ENCODE results near the gene FAAH.
A peak's percentile ranks its signal among the peaks of the same experiment; 100 is the strongest.

Gene FAAH

DNA sequence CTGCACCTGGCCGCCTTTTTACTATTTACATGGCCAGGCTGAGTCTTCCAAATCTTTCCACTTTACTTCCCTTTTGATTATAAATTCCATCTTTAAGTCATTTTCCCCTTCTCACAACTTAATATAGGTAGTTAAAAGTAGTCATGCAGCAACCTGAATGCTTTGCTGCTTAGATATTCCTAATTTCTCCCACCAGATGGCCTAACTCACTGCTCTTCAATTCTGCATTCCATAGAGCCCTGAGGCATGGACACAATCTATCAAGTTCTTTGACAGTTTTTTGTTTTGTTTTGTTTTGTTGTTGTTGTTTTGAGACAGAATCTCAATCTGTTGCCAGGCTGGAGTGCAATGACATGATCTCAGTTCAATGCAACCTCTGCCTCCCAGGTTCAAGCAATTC is 21.7 kb upstream of the FAAH start:
- peak overlapping the region; percentile 51 for H3K27ac Mint-ChIP-seq
- H3K4me3 Mint-ChIP-seq: no peak overlapping the region
- peaks cover 34% of the 10 kb centered on the region for H3K36me3 Mint-ChIP-seq (ENCODE audit: low read depth)
- intact Hi-C loops (cut with micrococcal nuclease): no loop called here
- peaks cover 45% of the 10 kb centered on the region for H3K4me1 Mint-ChIP-seq (ENCODE audit: low read depth)
- no peaks in the 10 kb centered on the region for H3K27me3 Mint-ChIP-seq
- no peaks in the 10 kb centered on the region for H3K9me3 Mint-ChIP-seq

DNA sequence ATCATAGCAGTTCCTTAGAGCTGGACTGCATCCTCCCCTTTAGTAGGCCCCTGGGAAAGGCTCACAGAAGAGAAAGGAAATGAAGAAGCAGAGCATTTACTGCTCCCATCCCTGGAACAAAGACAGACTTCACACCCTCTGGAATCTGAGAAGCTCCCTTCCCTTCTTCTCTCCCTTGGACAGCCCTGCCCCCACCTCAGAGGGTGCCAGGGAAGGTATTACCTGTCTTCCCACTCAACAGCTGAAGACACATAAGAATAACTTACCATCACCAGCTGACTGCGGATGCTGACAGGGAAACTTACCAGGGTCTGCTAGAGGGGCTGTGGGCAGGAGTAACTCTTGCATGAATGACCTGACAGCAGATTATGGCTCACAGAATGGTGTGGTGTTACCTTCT is 14.1 kb upstream of the FAAH start:
- Mint-ChIP-seq H3K36me3 (ENCODE audit: low read depth) (peaks cover 19% of the 10 kb centered on the region), H3K4me3 (no peak overlapping the region), H3K4me1 (ENCODE audit: low read depth) (no peaks in the 10 kb centered on the region), H3K9me3 (peaks cover 20% of the 10 kb centered on the region), H3K27me3 (peaks cover 2% of the 10 kb centered on the region), H3K27ac (no peak overlapping the region)
- intact Hi-C loops (cut with micrococcal nuclease): no loop called here

DNA sequence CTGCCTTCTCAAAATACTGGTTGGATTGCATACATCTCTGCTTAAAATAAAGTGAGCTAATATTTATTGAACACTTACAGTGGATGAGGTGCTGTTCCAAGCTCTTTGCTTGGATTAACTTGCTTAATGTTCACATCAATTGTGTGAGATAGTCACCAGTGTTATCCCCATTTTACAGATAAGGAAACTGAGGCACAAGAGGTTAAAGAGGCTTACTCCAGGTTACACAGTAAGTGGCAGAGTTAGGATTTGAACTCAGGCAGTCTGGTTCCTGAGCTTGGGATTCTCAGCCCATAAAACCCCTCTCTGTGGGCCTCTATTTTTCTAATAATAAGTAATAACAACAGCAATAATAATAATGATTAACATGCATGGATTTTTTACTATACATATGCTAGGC is 13.6 kb upstream of the FAAH start:
- intact Hi-C loops (cut with micrococcal nuclease): no loop called here
- no peak overlapping the region for H3K27ac Mint-ChIP-seq
- H3K36me3 Mint-ChIP-seq (ENCODE audit: low read depth): peaks cover 20% of the 10 kb centered on the region
- H3K27me3 Mint-ChIP-seq: peaks cover 2% of the 10 kb centered on the region
- H3K4me1 Mint-ChIP-seq (ENCODE audit: low read depth): no peaks in the 10 kb centered on the region
- peaks cover 20% of the 10 kb centered on the region for H3K9me3 Mint-ChIP-seq
- no peak overlapping the region for H3K4me3 Mint-ChIP-seq

DNA sequence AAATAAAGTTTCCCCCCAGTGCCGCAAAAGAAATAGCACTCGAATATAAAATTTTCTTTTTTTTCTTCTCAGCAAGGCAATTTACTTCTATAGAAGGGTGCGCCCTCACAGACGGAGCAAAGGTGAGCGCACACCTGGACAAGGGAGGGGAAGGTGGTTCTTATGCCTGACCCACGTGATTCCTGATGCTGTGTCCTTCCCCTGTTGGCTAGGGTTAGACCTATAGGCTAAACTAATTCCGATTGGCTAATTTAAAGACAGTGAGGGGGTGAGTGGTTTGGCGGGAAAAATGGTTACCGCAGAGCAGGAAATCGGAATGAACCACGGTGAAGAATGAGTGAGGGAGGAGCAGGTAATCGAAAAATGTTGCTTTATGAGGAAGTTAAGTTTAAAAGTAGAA is 607 bp upstream of the FAAH start:
- H3K4me1 Mint-ChIP-seq (ENCODE audit: low read depth): peaks cover 26% of the 10 kb centered on the region
- intact Hi-C loops (cut with micrococcal nuclease): no loop called here

DNA sequence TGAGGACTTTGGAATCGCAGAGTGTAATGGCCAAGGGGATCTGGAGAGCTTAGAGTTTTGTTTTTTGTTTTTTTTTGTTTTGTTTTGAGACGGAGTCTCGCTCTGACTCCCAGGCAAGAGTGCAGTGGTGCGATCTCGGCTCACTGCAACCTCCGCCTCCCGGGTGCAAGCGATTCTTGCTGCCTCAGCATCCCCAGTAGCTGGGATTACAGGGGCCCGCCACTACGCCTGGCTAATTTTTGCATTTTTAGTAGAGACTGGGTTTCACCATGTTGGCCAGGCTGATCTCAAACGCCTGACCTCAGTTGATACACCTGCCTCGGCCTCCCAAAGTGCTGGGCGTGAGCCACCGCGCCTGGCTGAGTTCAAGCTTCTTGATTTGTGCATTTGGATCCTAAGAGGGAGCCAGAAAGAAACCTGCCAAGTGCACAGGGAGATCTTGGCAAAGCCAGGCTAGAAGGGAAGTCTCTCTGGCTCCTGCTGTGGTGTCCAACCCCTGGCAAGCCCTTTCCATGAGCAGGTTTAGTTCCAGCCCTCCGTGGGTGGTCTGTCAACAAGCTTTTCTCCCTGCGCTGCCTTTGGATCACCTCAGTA is 852 bp downstream of the FAAH start:
- Mint-ChIP-seq H3K4me3 (peak overlapping the region; percentile 82), H3K27ac (peak overlapping the region; percentile 31), H3K27me3 (peaks cover 17% of the 10 kb centered on the region), H3K9me3 (peaks cover 19% of the 10 kb centered on the region), H3K4me1 (ENCODE audit: low read depth) (peaks cover 33% of the 10 kb centered on the region), H3K36me3 (ENCODE audit: low read depth) (peaks cover 14% of the 10 kb centered on the region)
- intact Hi-C loops (cut with micrococcal nuclease): loop anchor here (1.0 kb wide), 1 partner anchor 7 kb away; no protein-coding TSS in a partner anchor

More for the DNA sequence above, 607 bp upstream of the FAAH start:
- Mint-ChIP-seq H3K36me3 (ENCODE audit: low read depth) (peaks cover 14% of the 10 kb centered on the region), H3K4me3 (peak overlapping the region; percentile 82), H3K27me3 (peaks cover 17% of the 10 kb centered on the region), H3K27ac (no peak overlapping the region), H3K9me3 (peaks cover 19% of the 10 kb centered on the region)

DNA sequence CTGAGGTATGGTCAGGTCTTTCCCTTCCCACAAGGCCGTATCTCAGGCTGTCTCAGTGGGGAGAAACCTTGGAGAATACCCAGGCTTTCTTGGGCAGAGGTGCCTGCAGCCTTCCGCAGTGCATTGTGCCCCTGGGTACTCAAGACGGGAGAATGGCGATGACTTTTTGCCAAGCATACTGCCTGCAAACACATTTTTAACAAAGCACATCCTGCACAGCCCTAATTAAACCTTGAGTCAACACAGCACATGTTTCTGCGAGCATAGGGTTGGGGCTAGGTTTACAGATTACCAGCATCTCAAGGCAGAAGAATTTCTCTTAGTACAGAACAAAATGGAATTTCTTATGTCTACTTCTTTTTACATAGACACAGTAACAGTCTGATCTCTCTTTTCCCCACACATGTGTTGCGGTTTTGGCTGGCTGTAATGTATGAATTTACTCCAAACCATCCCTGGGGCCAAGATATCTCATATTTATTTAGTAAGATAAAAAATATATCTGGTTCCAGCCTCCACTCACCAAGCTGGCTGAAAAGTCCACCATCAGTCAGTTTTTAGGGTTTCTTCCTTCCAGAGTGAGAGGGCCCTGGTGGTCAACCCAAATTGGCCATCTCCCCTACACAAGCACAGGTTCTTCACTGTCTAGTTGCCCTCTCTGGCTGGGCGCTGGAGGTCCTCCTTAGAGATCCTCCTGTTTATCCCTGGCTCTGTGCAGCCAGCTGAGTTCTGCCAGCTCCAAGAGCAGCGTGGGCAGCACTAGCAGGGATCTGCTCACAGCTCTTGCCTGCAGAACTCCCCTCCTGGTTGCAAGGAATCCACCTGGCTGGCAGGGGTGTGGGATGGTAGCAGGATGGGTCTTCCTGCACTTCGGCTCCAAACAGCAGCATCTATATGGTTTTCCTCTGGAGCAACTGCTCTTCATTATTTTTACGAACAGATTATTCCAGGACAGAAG is 2.6 kb downstream of the FAAH start:
- Mint-ChIP-seq H3K27me3 (peaks cover 19% of the 10 kb centered on the region), H3K4me3 (no peak overlapping the region), H3K36me3 (ENCODE audit: low read depth) (peaks cover 14% of the 10 kb centered on the region), H3K4me1 (ENCODE audit: low read depth) (peaks cover 46% of the 10 kb centered on the region), H3K9me3 (peaks cover 19% of the 10 kb centered on the region), H3K27ac (no peak overlapping the region)
- intact Hi-C loops (cut with micrococcal nuclease): no loop called here

DNA sequence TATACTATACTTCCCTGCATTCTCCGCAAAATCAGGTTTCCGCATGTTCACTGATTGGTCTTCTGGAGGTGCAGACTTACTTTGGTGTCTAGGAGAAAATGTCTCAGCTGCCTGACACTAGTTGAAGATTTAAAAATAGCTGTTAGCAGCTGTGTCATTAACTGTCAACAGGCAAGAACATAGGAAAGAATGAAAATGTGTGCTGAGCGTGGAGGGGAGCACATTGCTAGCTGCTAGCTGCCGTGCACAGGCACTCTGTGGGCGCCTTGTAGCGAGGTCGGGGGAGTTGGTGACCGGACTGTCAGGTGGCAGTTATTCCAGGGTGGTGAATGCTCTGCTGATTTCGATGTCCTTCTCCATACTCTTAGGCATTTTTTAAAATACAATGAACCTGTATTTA is 5.2 kb downstream of the FAAH start:
- intact Hi-C loops (cut with micrococcal nuclease): no loop called here
- peaks cover 5% of the 10 kb centered on the region for H3K36me3 Mint-ChIP-seq (ENCODE audit: low read depth)
- no peaks in the 10 kb centered on the region for H3K9me3 Mint-ChIP-seq
- peaks cover 62% of the 10 kb centered on the region for H3K4me1 Mint-ChIP-seq (ENCODE audit: low read depth)
- H3K27me3 Mint-ChIP-seq: peaks cover 13% of the 10 kb centered on the region
- H3K27ac Mint-ChIP-seq: no peak overlapping the region
- H3K4me3 Mint-ChIP-seq: no peak overlapping the region

DNA sequence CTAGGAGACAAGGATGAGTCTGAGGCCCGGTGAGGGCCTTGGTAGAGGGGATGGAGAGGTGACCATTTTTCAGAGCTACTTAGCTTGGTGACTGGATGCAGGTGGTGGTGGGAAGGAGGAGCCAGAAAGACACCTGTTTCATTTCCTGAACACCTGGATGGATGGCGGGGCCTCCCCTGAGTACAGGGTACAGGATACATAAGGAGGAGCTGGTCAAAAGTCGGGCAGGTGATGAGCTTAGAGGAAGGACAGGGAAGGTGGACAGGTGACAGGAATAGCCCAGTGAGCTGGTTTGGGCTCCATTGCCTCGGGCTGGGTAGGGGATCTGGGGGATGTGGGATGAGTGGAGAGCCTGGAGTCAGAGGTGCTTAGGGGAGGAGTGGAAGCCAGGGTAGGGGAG is 6.3 kb downstream of the FAAH start:
- Mint-ChIP-seq H3K4me1 (ENCODE audit: low read depth) (peaks cover 61% of the 10 kb centered on the region), H3K27me3 (peaks cover 3% of the 10 kb centered on the region), H3K4me3 (no peak overlapping the region), H3K36me3 (ENCODE audit: low read depth) (peaks cover 5% of the 10 kb centered on the region), H3K27ac (peak overlapping the region; percentile 14), H3K9me3 (no peaks in the 10 kb centered on the region)
- intact Hi-C loops (cut with micrococcal nuclease): no loop called here

DNA sequence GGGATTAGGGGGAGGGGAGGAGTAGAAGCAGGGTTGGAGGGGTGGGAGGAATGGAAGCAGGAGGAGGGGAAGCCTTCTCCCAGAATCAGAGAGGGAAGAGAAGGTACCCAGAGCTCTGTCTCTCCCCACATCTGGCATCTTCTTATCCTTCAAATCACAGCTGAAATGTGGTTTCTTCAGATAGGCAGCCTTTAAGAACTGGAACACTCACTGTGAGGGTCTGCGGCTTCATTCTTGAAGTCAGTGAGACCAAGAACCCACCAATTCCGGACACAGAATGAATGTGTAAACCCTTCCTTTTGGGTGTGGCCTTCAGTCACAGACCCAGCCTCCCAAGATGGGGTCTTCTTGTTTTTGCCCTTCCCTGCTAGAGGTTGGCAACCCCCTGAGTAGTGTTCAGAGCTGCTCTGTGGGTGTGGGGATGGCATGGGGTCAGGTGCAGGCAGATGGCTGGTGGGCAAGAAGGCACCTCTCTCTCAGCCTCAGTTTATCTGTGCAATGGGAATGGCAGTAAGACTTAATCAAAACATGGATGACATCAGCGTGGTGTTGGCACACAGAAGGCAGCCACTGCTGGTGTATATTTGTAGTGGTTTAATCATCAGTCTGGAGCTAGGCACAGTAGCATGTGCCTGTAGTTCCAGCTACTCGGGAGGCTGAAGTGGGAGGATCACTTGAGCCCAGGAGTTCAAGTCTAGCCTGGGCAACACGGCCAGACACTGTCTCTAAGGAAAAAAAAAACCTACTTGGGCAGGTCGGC is 7.2 kb downstream of the FAAH start:
- peaks cover 5% of the 10 kb centered on the region for H3K36me3 Mint-ChIP-seq (ENCODE audit: low read depth)
- H3K27ac Mint-ChIP-seq: no peak overlapping the region
- intact Hi-C loops (cut with micrococcal nuclease): no loop called here
- H3K27me3 Mint-ChIP-seq: peaks cover 2% of the 10 kb centered on the region
- H3K4me1 Mint-ChIP-seq (ENCODE audit: low read depth): peaks cover 61% of the 10 kb centered on the region
- H3K9me3 Mint-ChIP-seq: no peaks in the 10 kb centered on the region
- no peak overlapping the region for H3K4me3 Mint-ChIP-seq

DNA sequence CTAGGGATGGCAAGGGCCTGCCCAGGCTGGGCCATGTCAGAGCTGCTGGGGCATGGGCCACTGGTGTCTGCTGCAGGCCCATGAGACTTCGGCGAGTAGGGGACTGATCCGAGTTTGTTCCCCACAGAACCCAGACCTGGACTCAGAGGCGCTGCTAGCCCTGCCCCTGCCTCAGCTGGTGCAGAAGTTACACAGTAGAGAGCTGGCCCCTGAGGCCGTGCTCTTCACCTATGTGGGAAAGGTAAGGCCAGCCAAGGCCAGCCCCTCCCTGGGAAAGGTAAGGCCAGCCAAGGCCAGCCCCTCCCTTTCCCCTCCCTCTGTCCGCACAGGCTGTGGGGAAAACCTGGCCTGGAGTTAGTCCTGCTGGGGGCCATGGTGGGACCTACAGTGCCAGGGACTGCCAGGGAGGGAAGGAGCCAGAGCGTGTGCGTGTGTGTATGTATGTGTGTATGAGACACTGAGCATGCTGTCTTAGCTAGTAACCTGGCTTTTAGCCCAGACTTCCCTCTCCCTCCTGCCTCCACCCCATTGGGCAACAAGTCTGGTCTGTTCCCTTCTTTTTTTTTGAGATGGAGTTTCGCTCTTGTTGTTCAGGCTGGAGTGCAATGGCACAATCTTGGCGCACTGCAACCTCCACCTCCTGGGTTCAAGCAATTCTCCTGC is 8.0 kb downstream of the FAAH start:
- Mint-ChIP-seq H3K9me3 (no peaks in the 10 kb centered on the region), H3K27ac (no peak overlapping the region), H3K27me3 (peaks cover 2% of the 10 kb centered on the region), H3K4me3 (no peak overlapping the region), H3K36me3 (ENCODE audit: low read depth) (peaks cover 5% of the 10 kb centered on the region), H3K4me1 (ENCODE audit: low read depth) (peaks cover 61% of the 10 kb centered on the region)
- intact Hi-C loops (cut with micrococcal nuclease): loop anchor here (1.0 kb wide), 1 partner anchor 8 kb away; the partner anchor contains the start of gene FAAH

DNA sequence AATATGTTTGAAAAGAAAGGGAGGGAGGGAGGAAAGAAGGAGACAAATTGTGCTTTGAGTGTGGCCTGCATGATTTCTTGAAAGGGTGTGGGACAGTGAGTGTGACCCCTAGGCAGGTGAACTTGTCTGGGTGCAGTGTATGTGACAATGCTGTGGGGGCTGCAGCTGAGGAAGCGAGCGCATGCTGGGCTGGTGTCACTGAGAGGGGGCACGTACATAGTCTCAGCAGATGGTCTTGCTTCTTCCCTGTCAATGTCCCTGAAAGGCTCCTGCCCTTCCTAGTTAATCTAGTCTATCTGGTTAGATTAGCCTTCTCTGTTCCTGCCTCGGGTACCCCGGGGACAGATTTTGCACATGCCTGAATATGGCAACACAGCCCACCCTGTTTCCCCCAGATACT is 9.8 kb downstream of the FAAH start:
- intact Hi-C loops (cut with micrococcal nuclease): no loop called here
- Mint-ChIP-seq H3K27me3 (peaks cover 2% of the 10 kb centered on the region), H3K4me1 (ENCODE audit: low read depth) (peaks cover 61% of the 10 kb centered on the region), H3K36me3 (ENCODE audit: low read depth) (peaks cover 14% of the 10 kb centered on the region), H3K9me3 (no peaks in the 10 kb centered on the region), H3K27ac (no peak overlapping the region), H3K4me3 (no peak overlapping the region)

DNA sequence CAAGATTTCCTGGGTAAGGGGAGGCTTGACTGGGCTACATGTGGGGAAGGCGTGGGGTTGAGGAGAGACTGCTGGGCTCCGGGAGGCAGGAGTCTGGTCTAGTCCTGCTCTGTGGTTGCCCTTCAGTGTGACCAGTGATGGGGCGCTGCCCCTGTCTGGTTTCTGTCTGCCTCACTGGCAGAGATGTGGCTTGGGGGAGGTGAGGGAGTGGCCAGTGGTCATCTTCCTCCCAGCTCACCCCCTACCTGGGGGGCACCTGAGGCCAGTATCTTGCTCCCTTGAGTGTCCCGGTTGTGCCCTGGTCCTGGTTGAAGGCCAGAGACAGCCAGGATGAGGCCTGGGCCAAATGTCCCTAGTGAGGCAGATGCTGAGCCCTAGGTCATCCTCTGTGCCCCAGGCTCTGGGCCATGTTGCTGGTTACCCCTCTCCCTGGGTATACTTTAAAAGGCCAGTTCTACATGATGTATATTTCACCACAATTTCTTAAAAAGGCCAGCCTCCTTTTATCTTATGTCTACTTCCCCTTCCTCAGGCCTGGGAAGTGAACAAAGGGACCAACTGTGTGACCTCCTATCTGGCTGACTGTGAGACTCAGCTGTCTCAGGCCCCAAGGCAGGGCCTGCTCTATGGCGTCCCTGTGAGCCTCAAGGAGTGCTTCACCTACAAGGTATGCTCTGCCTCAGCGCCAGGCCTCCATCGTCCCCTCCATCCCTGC is 10.5 kb downstream of the FAAH start:
- no peak overlapping the region for H3K27ac Mint-ChIP-seq
- peaks cover 56% of the 10 kb centered on the region for H3K4me1 Mint-ChIP-seq (ENCODE audit: low read depth)
- no peak overlapping the region for H3K4me3 Mint-ChIP-seq
- intact Hi-C loops (cut with micrococcal nuclease): no loop called here
- peaks cover 2% of the 10 kb centered on the region for H3K27me3 Mint-ChIP-seq
- peaks cover 19% of the 10 kb centered on the region for H3K36me3 Mint-ChIP-seq (ENCODE audit: low read depth)
- no peaks in the 10 kb centered on the region for H3K9me3 Mint-ChIP-seq

DNA sequence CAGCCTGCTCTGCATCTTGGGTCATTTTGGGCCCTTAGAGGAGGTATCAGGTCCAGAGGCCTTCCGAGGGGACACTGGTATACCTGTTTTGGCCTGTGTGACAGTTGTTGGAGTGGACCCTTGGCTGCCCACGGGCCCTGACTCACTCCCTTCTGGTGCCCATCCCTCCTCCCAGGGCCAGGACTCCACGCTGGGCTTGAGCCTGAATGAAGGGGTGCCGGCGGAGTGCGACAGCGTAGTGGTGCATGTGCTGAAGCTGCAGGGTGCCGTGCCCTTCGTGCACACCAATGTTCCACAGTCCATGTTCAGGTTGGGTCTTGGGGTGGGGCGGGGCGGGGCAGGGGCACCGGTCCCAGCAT is 11.1 kb downstream of the FAAH start:
- Mint-ChIP-seq H3K36me3 (ENCODE audit: low read depth) (peaks cover 23% of the 10 kb centered on the region), H3K4me1 (ENCODE audit: low read depth) (peaks cover 53% of the 10 kb centered on the region), H3K4me3 (no peak overlapping the region), H3K27ac (no peak overlapping the region), H3K9me3 (no peaks in the 10 kb centered on the region), H3K27me3 (peaks cover under 1% of the 10 kb centered on the region)
- intact Hi-C loops (cut with micrococcal nuclease): no loop called here

Measured in dendritic cell treated with granulocyte-macrophage colony-stimulating factor and Interleukin-4, amounts not matched to agents 40 ng/mL and 50 ng/mL, for 4 days (primary cell).